SK-N-MC (cell line): Measurements from ENCODE around the gene MYRFL.
A peak's percentile ranks its signal among the peaks of the same experiment; 100 is the strongest.

Experiments
- DNase-seq: peaks from one replicate; pipeline ENCODE4 v3.0.0-alpha.2; 2011; ENCODE audit warnings: low read depth, low spot score
- H3K27ac ChIP-seq: fragments of 200-600 bp; sonication (generic); 2 replicates; pipeline ENCODE4 v1.5.1; 2016; ENCODE audit warnings: mixed run types
- H3K36me3 ChIP-seq: fragments of 200-600 bp; sonication (generic); 2 replicates; pipeline ENCODE4 v1.6.1; 2017; ENCODE audit warnings: antibody characterized with exemption, low read length, mixed read lengths; ENCODE audit not compliant: insufficient read depth
- H3K4me3 ChIP-seq: fragments of 200-600 bp; sonication (generic); 2 replicates; pipeline ENCODE4 v1.5.1; 2016
- H3K9ac ChIP-seq: fragments of 200-600 bp; sonication (generic); 2 replicates; pipeline ENCODE4 v1.8.0; 2017; ENCODE audit warnings: mixed run types, mixed read lengths; ENCODE audit not compliant: insufficient read length
- H3K9me3 ChIP-seq: fragments of 200-600 bp; sonication (generic); 2 replicates; pipeline ENCODE4 v1.6.1; 2017; ENCODE audit warnings: low read depth, mild to moderate bottlenecking, antibody characterized with exemption, low read length, moderate library complexity, mixed read lengths
- EZH2 ChIP-seq: fragments of 200-600 bp; sonication (generic); IDR thresholded peaks from one replicate; pipeline ENCODE4 v1.6.1; 2017; ENCODE audit warnings: antibody characterized with exemption
- FOXP2 ChIP-seq: optimal IDR thresholded peaks from 2 replicates; pipeline ENCODE3; 2011; ENCODE audit warnings: mild to moderate bottlenecking, moderate library complexity; ENCODE audit not compliant: insufficient read depth; ENCODE audit errors: extremely low read length, control extremely low read depth
- POLR2AphosphoS5 ChIP-seq: IDR thresholded peaks from 2 replicates; pipeline ENCODE4 v1.6.1; 2012; ENCODE audit warnings: mild to moderate bottlenecking, low read depth, low read length, borderline replicate concordance

The MYRFL gene

DNA sequence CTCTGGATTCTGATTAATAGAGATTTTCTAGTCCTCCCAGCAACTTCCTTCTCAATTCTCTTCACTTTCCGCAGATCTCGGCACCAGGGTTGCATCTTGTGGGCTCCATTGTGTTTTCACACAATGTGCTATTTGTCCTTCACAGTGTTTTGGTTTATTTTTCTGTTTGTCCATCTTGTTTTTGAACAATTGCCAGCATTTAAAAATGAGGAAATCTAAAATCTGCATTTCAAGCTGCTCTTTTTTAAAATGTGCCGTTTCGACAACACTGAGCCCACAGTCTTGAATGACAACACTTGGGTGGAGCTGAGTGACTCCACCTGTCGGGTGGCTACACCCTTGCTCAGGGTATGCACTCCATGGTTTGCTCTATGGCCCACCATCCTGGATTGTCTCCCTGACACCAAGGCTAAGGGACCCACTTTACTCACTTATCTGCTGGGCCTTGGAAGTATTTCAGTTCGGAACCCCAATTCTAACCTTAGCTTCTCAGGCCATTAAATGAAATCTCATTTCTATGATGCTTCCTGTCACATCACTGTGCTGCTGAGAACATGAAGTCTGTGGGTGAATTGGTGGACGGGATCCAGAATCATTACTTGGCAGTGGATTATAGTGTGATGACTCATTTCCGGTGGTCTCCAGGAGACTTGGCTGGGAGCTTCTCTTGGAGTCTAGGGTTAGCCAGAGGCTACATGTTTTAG, 3.4 kb upstream of the MYRFL start:
- TF ChIP-seq FOXP2 (no peak), EZH2 (no peak), POLR2AphosphoS5 (peak; percentile 54)
- Histone ChIP-seq H3K9ac (no peak overlapping the region), H3K36me3 (no peaks in the 10 kb centered on the region), H3K4me3 (peak overlapping the region; percentile 65), H3K27ac (peak overlapping the region; percentile 58), H3K9me3 (no peaks in the 10 kb centered on the region)
- DNase-seq, result peak; percentile 95

DNA sequence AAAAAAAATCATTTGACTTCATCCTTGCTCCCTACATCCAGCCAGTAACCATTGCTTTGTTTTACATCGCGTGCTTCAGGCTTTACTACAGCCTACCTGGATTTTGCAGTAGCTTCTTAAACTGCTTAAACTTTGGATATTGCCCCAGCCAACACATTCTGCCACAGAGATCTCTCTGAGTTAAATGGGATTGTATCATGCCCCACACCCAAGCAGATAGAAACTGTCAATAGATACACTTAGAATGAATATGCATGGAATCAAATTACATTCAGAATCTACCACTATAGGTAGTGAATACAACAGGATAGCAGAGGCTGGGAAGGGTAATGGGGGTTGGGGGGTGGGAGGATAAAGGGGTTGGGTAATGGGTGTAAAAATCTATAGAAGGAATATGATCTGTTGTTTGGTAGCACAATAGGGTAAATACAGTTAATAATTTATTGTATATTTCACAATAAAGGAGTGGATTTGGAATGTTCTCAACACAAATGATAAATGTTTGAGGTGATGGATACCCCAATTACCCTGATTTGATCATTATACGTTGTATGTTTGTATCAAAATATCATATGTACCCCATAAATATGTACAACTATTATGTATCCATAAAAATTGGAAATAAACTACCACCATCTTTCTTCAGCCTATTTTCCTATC, 2.7 kb upstream of the MYRFL start:
- H3K4me3 ChIP-seq, result peak overlapping the region; percentile 65
- H3K27ac ChIP-seq, result 0 out of 2 replicates have a peak overlapping the region, but pooled peaks have one; percentile 27
- no peak for DNase-seq
- H3K9me3 ChIP-seq, result no peaks in the 10 kb centered on the region
- TF ChIP-seq POLR2AphosphoS5 (no peak), EZH2 (no peak), FOXP2 (no peak)
- H3K9ac ChIP-seq, result no peak overlapping the region
- no peaks in the 10 kb centered on the region for H3K36me3 ChIP-seq

DNA sequence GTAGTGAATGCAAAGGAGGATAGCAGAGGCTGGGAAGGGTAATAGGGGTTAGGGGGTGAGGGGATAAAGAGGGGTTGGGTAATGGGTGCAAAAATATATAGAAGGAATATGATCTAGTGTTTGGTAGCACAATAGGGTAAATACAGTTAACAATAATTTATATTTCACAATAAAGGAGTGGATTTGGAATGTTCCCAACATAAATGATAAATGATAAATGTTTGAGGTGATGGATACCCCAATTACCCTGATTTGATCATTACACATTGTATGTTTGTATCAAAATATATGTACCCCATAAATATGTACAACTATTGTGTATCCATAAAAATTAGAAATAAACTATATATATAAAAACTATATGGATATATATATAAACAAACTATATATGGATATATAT, 999 bp upstream of the MYRFL start:
- Histone ChIP-seq H3K27ac (no peak overlapping the region), H3K36me3 (no peaks in the 10 kb centered on the region), H3K9me3 (no peaks in the 10 kb centered on the region), H3K4me3 (no peak overlapping the region), H3K9ac (no peak overlapping the region)
- TF ChIP-seq POLR2AphosphoS5 (no peak), FOXP2 (no peak)
- no peak for DNase-seq

DNA sequence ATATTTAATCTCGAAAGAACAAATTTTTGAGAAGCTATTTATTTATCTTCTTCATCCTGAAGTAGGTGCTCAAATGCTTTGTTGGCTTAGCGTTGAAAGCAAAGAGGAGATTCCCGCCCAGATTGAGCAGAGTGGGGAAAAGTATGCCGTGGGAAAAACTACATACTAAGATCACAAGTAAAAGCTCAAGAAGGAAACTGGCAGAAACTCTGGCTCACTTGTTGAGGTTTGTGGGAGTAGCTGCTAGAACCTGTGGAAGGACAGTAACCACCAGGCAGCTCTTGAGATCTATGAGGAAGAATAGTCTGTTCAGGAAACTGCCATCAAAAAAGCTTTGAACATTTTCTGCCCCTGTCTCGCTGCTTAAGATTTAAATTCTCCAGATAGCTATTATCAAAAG, 3.9 kb downstream of the MYRFL start:
- H3K9ac ChIP-seq, result no peak overlapping the region
- no peaks in the 10 kb centered on the region for H3K36me3 ChIP-seq
- no peak overlapping the region for H3K27ac ChIP-seq
- TF ChIP-seq POLR2AphosphoS5 (no peak), EZH2 (no peak), FOXP2 (no peak)
- no peak overlapping the region for H3K4me3 ChIP-seq
- no peak for DNase-seq
- no peaks in the 10 kb centered on the region for H3K9me3 ChIP-seq

DNA sequence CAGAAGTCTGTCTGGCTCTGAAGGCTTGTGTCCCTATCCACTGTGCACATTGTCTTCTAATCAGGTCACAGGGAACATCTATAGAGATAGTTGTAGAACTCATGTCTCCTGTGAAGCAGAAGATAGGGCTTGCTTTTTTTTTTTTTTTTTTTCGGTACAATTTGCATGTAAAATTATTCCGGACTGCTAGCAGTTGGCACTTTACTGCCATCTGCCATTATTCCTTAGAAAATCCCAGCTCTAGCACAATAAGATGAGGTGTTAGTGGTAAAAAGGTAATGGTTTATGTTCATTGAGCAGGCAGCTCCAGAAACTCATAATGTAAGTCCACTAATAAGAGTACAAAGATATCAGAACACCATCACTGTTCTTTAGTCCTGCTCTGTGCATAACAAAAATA, 8.7 kb downstream of the MYRFL start:
- no peak for TF ChIP-seq POLR2AphosphoS5
- no peak for TF ChIP-seq EZH2
- TF ChIP-seq FOXP2, result no peak

DNA sequence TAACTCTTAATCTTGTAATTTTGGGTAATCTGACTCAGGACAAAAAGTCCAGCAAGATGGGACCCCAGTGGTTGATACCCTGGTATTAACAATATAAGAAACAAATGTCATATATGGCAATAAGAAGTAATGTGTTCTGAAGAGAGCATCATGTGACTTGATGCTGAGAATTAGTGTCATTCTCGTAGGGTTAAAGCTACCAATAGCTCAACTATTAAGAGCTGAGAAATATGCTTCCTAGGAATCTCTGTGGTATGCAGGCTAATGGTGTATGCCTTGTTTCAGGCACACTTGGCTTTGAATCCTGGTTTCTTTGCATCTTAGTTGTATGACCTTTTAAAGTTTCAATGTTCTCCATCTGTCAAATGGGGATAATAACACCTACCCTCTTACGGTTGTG, 9.1 kb downstream of the MYRFL start:
- H3K27ac ChIP-seq, result peak overlapping the region; percentile 98
- no peaks in the 10 kb centered on the region for H3K9me3 ChIP-seq
- H3K4me3 ChIP-seq, result peak overlapping the region; percentile 61
- TF ChIP-seq POLR2AphosphoS5 (no peak), FOXP2 (no peak), EZH2 (no peak)
- H3K36me3 ChIP-seq, result no peaks in the 10 kb centered on the region
- no peak for DNase-seq
- peak overlapping the region; percentile 9 for H3K9ac ChIP-seq

More for the DNA sequence above, 8.7 kb downstream of the MYRFL start:
- Histone ChIP-seq H3K27ac (peak overlapping the region; percentile 98), H3K4me3 (peak overlapping the region; percentile 61), H3K9ac (peak overlapping the region; percentile 9), H3K36me3 (no peaks in the 10 kb centered on the region), H3K9me3 (no peaks in the 10 kb centered on the region)
- DNase-seq, result no peak

DNA sequence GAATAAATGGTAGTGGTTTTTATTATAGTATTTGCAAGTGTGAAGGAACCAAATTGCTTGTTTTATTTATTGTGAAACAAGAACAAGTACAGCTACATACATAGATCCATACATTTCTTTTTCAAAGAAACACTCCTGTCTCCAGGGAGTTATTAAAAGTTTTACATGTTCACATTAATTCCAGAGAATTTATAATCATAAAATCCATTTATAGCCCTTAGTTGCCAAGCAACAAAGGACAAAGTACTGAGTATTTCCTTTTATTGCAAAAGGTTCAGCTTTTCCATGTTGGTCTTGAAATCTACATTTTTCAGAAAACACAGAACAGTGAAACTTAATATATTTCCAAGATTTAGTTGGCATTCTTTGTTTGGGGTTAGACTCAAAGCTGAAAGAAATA, 9.5 kb downstream of the MYRFL start:
- no peak for TF ChIP-seq EZH2
- TF ChIP-seq FOXP2, result no peak
- no peak for TF ChIP-seq POLR2AphosphoS5

DNA sequence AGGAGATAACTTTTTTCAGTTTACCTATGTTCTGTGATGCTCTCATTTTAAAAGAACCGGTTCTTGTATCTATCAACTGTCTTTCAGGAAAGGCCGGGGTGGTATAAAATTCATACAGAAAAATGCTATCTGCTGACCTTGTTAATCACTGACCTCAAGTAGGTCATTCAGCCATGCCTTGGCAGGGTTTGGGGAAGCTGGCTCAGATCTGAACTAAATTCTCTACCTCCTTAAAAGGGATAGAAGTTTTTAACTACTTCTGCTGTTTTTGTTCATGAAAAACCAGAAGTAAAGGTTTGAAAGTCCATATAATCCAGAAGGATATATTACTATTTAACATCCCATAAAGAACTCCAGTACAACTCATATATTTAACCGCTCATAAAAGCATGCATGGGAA, 10.1 kb downstream of the MYRFL start:
- DNase-seq, result no peak
- H3K27ac ChIP-seq, result peak overlapping the region; percentile 98
- peak overlapping the region; percentile 61 for H3K4me3 ChIP-seq
- no peaks in the 10 kb centered on the region for H3K36me3 ChIP-seq
- no peaks in the 10 kb centered on the region for H3K9me3 ChIP-seq
- H3K9ac ChIP-seq, result peak overlapping the region; percentile 69
- TF ChIP-seq POLR2AphosphoS5 (no peak), EZH2 (no peak), FOXP2 (no peak)

More for the DNA sequence above, 9.5 kb downstream of the MYRFL start:
- H3K9ac ChIP-seq, result peak overlapping the region; percentile 69
- H3K4me3 ChIP-seq, result peak overlapping the region; percentile 61
- H3K36me3 ChIP-seq, result no peaks in the 10 kb centered on the region
- DNase-seq, result peak; percentile 92
- H3K27ac ChIP-seq, result peak overlapping the region; percentile 98
- H3K9me3 ChIP-seq, result no peaks in the 10 kb centered on the region
